Measurements from ENCODE around the gene RBBP8. TPM values are rescaled to one million over a fixed set of nuclear protein-coding genes. Genes with fewer than 3 reads are reported as not detected.
A peak's percentile ranks its signal among the peaks of the same experiment; 100 is the strongest.

The RBBP8 gene
- total and polyA plus RNA-seq, 2 experiments from 2014 or later: 27.1 to 45.2 TPM

DNA sequence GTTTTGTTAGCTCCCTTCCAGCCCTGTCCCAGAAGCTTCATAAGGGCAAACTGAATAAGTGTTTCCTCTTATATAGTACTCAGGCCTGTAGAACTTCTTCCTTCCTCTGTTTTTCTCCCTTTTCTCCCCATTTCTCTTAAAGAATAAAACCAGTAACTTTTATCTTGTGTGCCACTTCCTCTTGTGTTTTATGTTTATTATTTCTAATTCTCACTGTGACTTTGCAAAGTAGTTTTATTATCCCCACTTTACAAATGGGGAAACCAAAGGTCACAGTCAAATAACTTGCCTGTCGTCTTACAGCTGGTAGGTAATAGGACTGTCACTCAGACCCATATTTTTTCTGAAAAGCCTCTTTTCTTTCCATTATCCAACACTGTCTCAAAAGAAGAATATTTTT lies 42.4 kb downstream of the RBBP8 start:
- Histone ChIP-seq H3K9me3 (ENCODE audit: low read depth) (no peaks in the 10 kb centered on the region), H3K4me1 (ENCODE audit: insufficient read depth) (peaks cover 27% of the 10 kb centered on the region), H3K9ac (no peak overlapping the region), H2AFZ (no peak overlapping the region), H3K27ac (no peak overlapping the region), H4K20me1 (ENCODE audit: insufficient read depth) (no peaks in the 10 kb centered on the region), H3K79me2 (ENCODE audit: insufficient read depth) (no peaks in the 10 kb centered on the region), H3K4me3 (no peak overlapping the region), H3K27me3 (replicated peaks; ENCODE audit: insufficient read depth) (no peaks in the 10 kb centered on the region), H3K36me3 (ENCODE audit: low read depth) (no peaks in the 10 kb centered on the region), H3K9me2 (ENCODE audit: insufficient read depth) (no peaks in the 10 kb centered on the region), H3F3A (ENCODE audit: insufficient read depth) (peaks cover 7% of the 10 kb centered on the region; the same call in 1 of the 2 replicates), H3K4me2 (ENCODE audit: unreplicated experiment) (no peak overlapping the region)
- DNase-seq: no peak
- in situ Hi-C loops (cut with MboI): no loop called here
- WGBS, 2 experiments (ENCODE audit: low coverage in 1 of 2, low lambda C conversion rate in 2 of 2, missing lambda C conversion rate in 2 of 2): 95 to 100% methylated on average over 1 of the region's 1 CpG
- TF ChIP-seq EZH2phosphoT487 (IDR thresholded peaks at IDR 0.05; ENCODE audit: insufficient read depth, low read depth) (no peak), EZH2 (IDR thresholded peaks at IDR 0.05; ENCODE audit: insufficient read depth, poor library complexity, severe bottlenecking) (no peak)

DNA sequence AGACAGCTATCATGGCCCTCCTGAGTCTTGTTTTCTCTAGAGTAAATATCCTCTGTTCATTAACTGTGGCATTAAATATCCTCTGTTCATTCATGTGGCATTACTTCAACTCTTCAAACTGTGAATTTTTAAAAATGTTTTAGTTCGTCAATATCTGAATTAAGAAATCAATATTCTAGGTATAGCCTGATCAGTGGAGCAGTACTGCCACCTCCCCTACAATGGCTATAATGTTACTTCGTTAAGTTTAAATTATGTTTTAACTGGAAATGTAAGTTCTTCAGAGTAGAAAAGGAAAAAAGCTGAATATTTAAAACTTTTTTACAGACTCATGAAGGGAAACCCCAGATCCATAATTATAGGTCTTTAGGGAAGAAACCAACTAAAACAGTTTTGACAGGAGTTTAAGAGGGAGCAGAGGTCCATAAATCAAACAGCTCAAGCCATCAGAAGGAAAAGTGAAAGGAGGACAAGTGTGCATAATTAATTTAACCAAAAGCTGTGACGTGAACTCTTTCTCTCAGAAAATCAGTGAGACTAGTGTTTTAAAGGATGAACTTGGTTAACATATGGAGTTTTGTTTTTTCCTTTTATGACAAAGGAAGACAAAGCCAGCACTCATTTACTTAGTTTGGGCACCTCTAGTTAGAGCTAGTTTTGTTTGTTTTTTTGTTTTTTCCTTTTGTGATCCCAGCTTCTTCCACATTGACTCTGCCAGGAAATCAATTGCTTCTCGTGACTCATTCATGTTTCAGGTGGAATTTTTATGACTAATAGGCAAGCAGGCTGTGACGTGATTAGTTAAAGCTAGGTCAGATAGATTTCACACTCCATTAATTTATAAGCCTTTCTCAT lies 44.9 kb downstream of the RBBP8 start:
- Histone ChIP-seq H4K20me1 (ENCODE audit: insufficient read depth) (no peaks in the 10 kb centered on the region), H3K27me3 (replicated peaks; ENCODE audit: insufficient read depth) (no peaks in the 10 kb centered on the region), H3K4me3 (peak overlapping the region; percentile 34), H3K9me3 (ENCODE audit: low read depth) (no peaks in the 10 kb centered on the region), H2AFZ (peak overlapping the region; percentile 61), H3K27ac (peak overlapping the region; percentile 64), H3K9me2 (ENCODE audit: insufficient read depth) (no peaks in the 10 kb centered on the region), H3K9ac (peak overlapping the region; percentile 53), H3K36me3 (ENCODE audit: low read depth) (peaks cover 5% of the 10 kb centered on the region; the same call in 1 of the 2 replicates), H3K4me2 (ENCODE audit: unreplicated experiment) (peak overlapping the region; percentile 63), H3K4me1 (ENCODE audit: insufficient read depth) (peaks cover 19% of the 10 kb centered on the region), H3K79me2 (ENCODE audit: insufficient read depth) (no peaks in the 10 kb centered on the region), H3F3A (ENCODE audit: insufficient read depth) (peaks cover 7% of the 10 kb centered on the region; the same call in 1 of the 2 replicates)
- TF ChIP-seq EZH2phosphoT487 (IDR thresholded peaks at IDR 0.05; ENCODE audit: insufficient read depth, low read depth) (no peak), EZH2 (IDR thresholded peaks at IDR 0.05; ENCODE audit: insufficient read depth, poor library complexity, severe bottlenecking) (no peak)
- in situ Hi-C loops (cut with MboI): no loop called here
- WGBS, 2 experiments (ENCODE audit: low coverage in 1 of 2, low lambda C conversion rate in 2 of 2, missing lambda C conversion rate in 2 of 2): 23% methylated on average over 5 of the region's 5 CpGs
- peak; percentile 93 for DNase-seq

DNA sequence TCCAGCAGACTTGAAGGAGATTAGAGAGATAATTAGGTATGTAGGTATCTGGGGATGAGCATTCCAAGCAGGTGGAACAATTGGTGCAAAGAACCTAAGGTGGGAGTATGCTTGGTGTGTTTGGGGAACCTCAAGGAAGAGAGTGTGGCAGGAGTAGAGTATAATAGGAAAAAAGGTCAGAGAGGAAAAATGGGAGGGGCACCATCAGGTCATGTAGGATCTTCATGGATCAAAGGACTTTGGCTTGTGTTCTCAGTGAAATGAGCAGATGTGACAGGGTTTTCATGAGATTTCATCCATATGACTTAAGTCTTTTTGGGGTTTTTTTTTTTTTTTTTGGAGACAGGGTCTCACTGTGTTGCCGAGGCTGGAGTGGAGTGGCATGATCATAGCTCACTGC lies 47.3 kb downstream of the RBBP8 start:
- in situ Hi-C loops (cut with MboI): loop anchor here (10.0 kb wide), 1 partner anchor 166 kb away; no protein-coding TSS in a partner anchor
- Histone ChIP-seq H3K4me2 (ENCODE audit: unreplicated experiment) (no peak overlapping the region), H3K4me3 (no peak overlapping the region)

DNA sequence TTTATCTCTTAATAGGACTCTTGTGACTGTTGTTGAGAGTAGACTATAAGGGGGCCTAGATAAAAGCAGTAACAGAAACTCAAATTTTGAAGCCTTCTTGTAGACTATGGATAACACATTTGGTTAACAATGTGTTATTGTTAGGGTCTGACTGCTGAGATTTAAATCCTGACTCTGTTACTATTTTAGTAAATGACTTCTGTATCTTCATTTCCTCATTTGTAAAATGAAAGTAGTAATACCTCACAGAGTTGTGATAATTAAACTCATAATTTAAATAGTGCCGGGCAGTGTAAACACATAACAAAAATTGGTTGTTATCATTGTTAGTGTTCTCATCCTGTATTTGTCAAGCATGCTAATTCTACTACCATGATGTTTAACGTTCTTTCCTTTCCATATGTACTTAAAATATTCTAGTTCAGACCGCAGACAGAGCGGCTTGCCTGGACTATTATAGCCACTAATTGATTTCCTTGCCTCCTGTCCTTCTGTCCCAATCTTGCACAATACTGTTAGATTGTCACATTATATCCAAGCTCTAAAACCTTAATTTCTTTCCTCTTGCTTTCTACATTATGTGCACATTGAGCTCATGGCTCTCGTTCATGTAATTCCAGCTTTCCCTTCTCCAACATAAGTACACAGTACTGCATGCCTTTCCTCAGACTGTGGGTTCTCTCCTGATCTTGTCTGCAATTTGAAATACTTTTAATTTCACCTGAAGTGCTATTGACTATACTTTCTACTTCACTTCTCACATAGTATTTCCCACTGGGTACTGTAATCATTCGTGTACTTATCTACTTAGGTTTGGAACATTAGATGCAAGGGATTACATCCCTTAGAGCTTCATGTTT lies 48.4 kb downstream of the RBBP8 start:
- Histone ChIP-seq H3K9me3 (ENCODE audit: low read depth) (no peaks in the 10 kb centered on the region), H3K4me3 (no peak overlapping the region), H3K79me2 (ENCODE audit: insufficient read depth) (no peaks in the 10 kb centered on the region), H3K27me3 (replicated peaks; ENCODE audit: insufficient read depth) (no peaks in the 10 kb centered on the region), H3K9me2 (ENCODE audit: insufficient read depth) (no peaks in the 10 kb centered on the region), H3K4me1 (ENCODE audit: insufficient read depth) (peaks cover 14% of the 10 kb centered on the region), H3K27ac (no peak overlapping the region), H3K36me3 (ENCODE audit: low read depth) (peaks cover 5% of the 10 kb centered on the region; the same call in 1 of the 2 replicates), H3K4me2 (ENCODE audit: unreplicated experiment) (no peak overlapping the region), H3F3A (ENCODE audit: insufficient read depth) (peaks cover 7% of the 10 kb centered on the region; the same call in 1 of the 2 replicates), H3K9ac (no peak overlapping the region), H2AFZ (no peak overlapping the region), H4K20me1 (ENCODE audit: insufficient read depth) (no peaks in the 10 kb centered on the region)
- WGBS, 2 experiments (ENCODE audit: low coverage in 1 of 2, low lambda C conversion rate in 2 of 2, missing lambda C conversion rate in 2 of 2): 89 to 92% methylated on average over 6 of the region's 6 CpGs
- in situ Hi-C loops (cut with MboI): loop anchor here (10.0 kb wide), 1 partner anchor 167 kb away; no protein-coding TSS in a partner anchor
- TF ChIP-seq EZH2phosphoT487 (IDR thresholded peaks at IDR 0.05; ENCODE audit: insufficient read depth, low read depth) (no peak), EZH2 (IDR thresholded peaks at IDR 0.05; ENCODE audit: insufficient read depth, poor library complexity, severe bottlenecking) (no peak)
- no peak for DNase-seq

More for the DNA sequence above, 47.3 kb downstream of the RBBP8 start:
- no peaks in the 10 kb centered on the region for H3K9me2 ChIP-seq (ENCODE audit: insufficient read depth)
- WGBS, 2 experiments (ENCODE audit: low coverage in 1 of 2, low lambda C conversion rate in 2 of 2, missing lambda C conversion rate in 2 of 2): 92 to 100% methylated on average over 1 of the region's 1 CpG
- peaks cover 5% of the 10 kb centered on the region; the same call in 1 of the 2 replicates for H3K36me3 ChIP-seq (ENCODE audit: low read depth)
- no peaks in the 10 kb centered on the region for H3K79me2 ChIP-seq (ENCODE audit: insufficient read depth)
- no peaks in the 10 kb centered on the region for H3K9me3 ChIP-seq (ENCODE audit: low read depth)
- no peak overlapping the region for H3K27ac ChIP-seq
- TF ChIP-seq EZH2 (IDR thresholded peaks at IDR 0.05; ENCODE audit: insufficient read depth, poor library complexity, severe bottlenecking) (no peak), EZH2phosphoT487 (IDR thresholded peaks at IDR 0.05; ENCODE audit: insufficient read depth, low read depth) (no peak)
- H3F3A ChIP-seq (ENCODE audit: insufficient read depth): peaks cover 7% of the 10 kb centered on the region; the same call in 1 of the 2 replicates
- no peaks in the 10 kb centered on the region for H4K20me1 ChIP-seq (ENCODE audit: insufficient read depth)
- peaks cover 14% of the 10 kb centered on the region for H3K4me1 ChIP-seq (ENCODE audit: insufficient read depth)
- no peak overlapping the region for H3K9ac ChIP-seq
- DNase-seq: no peak
- no peaks in the 10 kb centered on the region for H3K27me3 ChIP-seq (replicated peaks; ENCODE audit: insufficient read depth)
- H2AFZ ChIP-seq: no peak overlapping the region

Measured in GM23248 (cell line).